ENCODE data around the gene RRAD. TPM values are rescaled to one million over a fixed set of nuclear protein-coding genes. Genes with fewer than 3 reads are reported as not detected.
A peak's percentile ranks its signal among the peaks of the same experiment; 100 is the strongest.

The RRAD gene
- polyA plus RNA-seq, 1 experiment: 1.9 TPM

DNA sequence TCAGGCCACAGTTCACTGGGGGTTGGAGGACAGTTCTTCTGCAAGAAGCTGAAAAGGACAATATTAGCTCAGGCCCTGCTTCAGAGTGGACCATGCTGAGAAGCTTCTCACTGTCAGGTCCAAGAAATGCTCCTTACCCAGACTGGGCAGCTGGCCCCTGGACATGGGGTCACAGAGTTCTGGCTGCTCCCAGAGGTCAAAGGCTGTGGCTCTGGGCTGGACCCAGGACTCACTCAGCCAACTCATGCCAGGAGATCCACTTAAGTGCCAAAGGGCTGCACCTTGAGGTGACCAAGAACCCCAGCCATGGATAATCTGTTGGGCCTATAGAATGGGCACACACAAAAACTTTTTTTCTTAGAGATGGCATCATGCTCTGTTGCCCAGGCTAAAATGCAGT lies 14.0 kb upstream of the RRAD start:
- POLR2A ChIA-PET: interaction anchor here (0.6 kb wide), 1 partner anchor 10 kb away, joined by 4 read pairs; no protein-coding TSS in a partner anchor
- CTCF ChIA-PET: interaction anchor here (1.2 kb wide), 1 partner anchor 13 kb away, joined by 3 read pairs; no protein-coding TSS in a partner anchor
- Histone ChIP-seq H3K27ac (ENCODE audit: low read depth, low read length) (no peak overlapping the region), H3K4me3 (ENCODE audit: low read depth, low read length) (no peak overlapping the region), H3K9me3 (ENCODE audit: control insufficient read depth, insufficient read depth, low read length) (no peaks in the 10 kb centered on the region; the same call in 1 of the 2 replicates), H3K27me3 (ENCODE audit: control insufficient read depth, insufficient read depth, low read length) (no peaks in the 10 kb centered on the region)
- no peak for DNase-seq (ENCODE audit: low read depth, low spot score)
- TF ChIP-seq, protein P1, sequence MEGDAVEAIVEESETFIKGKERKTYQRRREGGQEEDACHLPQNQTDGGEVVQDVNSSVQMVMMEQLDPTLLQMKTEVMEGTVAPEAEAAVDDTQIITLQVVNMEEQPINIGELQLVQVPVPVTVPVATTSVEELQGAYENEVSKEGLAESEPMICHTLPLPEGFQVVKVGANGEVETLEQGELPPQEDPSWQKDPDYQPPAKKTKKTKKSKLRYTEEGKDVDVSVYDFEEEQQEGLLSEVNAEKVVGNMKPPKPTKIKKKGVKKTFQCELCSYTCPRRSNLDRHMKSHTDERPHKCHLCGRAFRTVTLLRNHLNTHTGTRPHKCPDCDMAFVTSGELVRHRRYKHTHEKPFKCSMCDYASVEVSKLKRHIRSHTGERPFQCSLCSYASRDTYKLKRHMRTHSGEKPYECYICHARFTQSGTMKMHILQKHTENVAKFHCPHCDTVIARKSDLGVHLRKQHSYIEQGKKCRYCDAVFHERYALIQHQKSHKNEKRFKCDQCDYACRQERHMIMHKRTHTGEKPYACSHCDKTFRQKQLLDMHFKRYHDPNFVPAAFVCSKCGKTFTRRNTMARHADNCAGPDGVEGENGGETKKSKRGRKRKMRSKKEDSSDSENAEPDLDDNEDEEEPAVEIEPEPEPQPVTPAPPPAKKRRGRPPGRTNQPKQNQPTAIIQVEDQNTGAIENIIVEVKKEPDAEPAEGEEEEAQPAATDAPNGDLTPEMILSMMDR (IDR thresholded peaks at IDR 0.05; ENCODE audit: low read depth, low read length): no peak

DNA sequence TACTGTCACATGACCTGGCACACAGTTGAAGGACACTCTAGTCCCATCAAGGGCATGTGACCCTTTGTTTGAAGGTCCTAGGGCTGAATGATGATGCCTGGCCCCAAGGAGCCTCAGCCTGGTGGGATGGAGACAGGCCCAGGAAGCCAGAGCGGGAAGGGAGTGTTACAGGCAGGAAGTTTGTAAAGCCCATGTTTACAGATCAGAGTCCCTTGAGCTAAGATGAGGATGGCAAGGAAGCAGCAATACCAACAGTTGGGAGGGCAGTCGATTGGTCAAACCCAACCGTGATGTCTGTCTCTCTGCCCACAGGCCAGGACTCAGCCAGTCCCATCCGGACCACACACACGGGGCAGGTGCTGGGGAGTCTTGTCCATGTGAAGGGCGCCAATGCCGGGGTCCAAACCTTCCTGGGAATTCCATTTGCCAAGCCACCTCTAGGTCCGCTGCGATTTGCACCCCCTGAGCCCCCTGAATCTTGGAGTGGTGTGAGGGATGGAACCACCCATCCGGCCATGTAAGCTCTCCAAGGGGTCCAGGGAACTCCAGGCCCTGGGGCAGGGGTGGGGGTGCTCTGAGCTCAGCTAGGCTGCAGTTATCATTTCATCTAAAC lies 12.5 kb upstream of the RRAD start:
- TF ChIP-seq, protein P1 (IDR thresholded peaks at IDR 0.05; ENCODE audit: low read depth, low read length): no peak
- Histone ChIP-seq H3K9me3 (ENCODE audit: control insufficient read depth, insufficient read depth, low read length) (no peaks in the 10 kb centered on the region; the same call in 1 of the 2 replicates), H3K27me3 (ENCODE audit: control insufficient read depth, insufficient read depth, low read length) (no peaks in the 10 kb centered on the region), H3K27ac (ENCODE audit: low read depth, low read length) (no peak overlapping the region), H3K4me3 (ENCODE audit: low read depth, low read length) (no peak overlapping the region)
- ChIA-PET POLR2A (no interaction called here), CTCF (interaction anchor here (0.8 kb wide), 1 partner anchor 43 kb away, joined by 3 read pairs; no protein-coding TSS in a partner anchor)
- DNase-seq (ENCODE audit: low read depth, low spot score): no peak

DNA sequence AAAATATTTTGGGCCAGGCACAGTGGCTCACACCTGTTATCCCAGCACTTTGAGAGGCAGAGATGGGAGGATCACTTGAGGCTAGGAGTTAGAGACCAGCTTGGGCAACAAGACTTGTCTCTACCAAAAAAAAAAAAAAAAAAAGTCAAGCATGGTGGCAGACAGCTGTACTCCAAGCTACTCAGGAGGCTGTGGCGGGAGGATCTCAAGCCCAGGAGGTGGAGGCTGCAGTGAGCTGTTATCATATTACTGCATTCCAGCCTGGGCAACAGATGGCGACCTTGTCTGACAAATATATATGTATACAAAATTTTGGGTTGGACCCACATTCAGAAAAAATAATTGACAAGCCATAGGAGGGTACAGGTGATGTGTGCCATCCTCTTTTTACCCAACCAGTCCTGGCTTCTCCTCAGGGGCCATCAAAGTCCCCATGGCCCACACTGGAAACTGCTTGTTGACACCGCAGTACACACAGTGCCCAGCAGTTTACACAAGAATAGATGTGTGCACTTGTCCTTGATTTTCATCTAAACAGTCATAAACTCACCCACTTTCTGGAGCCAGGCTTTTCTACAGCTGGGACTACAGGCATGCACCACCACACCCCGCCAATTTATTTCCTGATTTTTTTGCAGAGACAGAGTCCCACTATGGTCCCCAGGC lies 11.7 kb upstream of the RRAD start:
- ChIA-PET POLR2A (no interaction called here), CTCF (interaction anchor here (0.7 to 1.4 kb wide), 2 partner anchors 10 to 36 kb away, joined by 3 to 4 read pairs; no protein-coding TSS in a partner anchor)
- H3K27me3 ChIP-seq (ENCODE audit: control insufficient read depth, insufficient read depth, low read length): no peaks in the 10 kb centered on the region
- H3K4me3 ChIP-seq (ENCODE audit: low read depth, low read length): no peak overlapping the region
- H3K27ac ChIP-seq (ENCODE audit: low read depth, low read length): no peak overlapping the region
- H3K9me3 ChIP-seq (ENCODE audit: control insufficient read depth, insufficient read depth, low read length): no peaks in the 10 kb centered on the region; the same call in 1 of the 2 replicates
- no peak for DNase-seq (ENCODE audit: low read depth, low spot score)
- TF ChIP-seq, protein P1 (IDR thresholded peaks at IDR 0.05; ENCODE audit: low read depth, low read length): no peak

DNA sequence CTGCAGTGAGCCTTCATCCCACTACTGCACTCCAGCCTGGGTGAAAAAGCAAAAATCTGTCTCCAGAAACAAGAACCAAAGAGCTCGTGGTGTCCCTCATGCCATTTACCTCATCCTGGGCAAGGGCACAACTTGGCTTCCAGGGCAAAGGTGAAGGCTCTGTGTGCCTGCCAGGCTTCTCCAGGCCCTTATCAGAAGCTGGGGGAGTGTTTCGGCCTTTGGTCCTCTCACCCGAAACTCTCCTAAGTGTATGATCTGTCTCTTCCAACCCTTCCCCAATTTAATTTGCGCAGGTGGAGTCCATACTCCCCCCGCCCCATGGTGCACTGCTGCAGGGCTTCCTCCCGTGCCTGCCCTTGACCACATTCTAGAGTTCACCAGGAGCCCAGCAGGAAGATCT lies 11.1 kb upstream of the RRAD start:
- DNase-seq (ENCODE audit: low read depth, low spot score): no peak
- ChIA-PET CTCF (interaction anchor here (0.7 to 1.4 kb wide), 2 partner anchors 11 to 35 kb away, joined by 3 to 4 read pairs; no protein-coding TSS in a partner anchor), POLR2A (no interaction called here)
- Histone ChIP-seq H3K27ac (ENCODE audit: low read depth, low read length) (no peak overlapping the region), H3K27me3 (ENCODE audit: control insufficient read depth, insufficient read depth, low read length) (no peaks in the 10 kb centered on the region), H3K4me3 (ENCODE audit: low read depth, low read length) (peak overlapping the region; percentile 96), H3K9me3 (ENCODE audit: control insufficient read depth, insufficient read depth, low read length) (no peaks in the 10 kb centered on the region; the same call in 1 of the 2 replicates)
- TF ChIP-seq, protein P1 (IDR thresholded peaks at IDR 0.05; ENCODE audit: low read depth, low read length): no peak

Data from AG04450 (cell line).